ENCODE measurements around the gene FAM117A. TPM values are rescaled to one million over a fixed set of nuclear protein-coding genes. Genes with fewer than 3 reads are reported as not detected.

The FAM117A gene
- total and polyA plus RNA-seq, 2 of the 4 experiments (the other 2 are of a cell fraction) = 0.72 to 3.4 TPM

- dilution Hi-C loops (cut with HindIII; ENCODE audit: low sequenced_read_pairs, unreplicated experiment) (no loop called here), in situ Hi-C loops (cut with MboI; ENCODE audit: low sequenced_read_pairs) (no loop called here), intact Hi-C loops (cut with micrococcal nuclease) (no loop called here)
- Histone ChIP-seq H3K9me1 (ENCODE audit: insufficient read depth, low read length) (no peaks in the 10 kb centered on the region), H4K5ac (ENCODE audit: low read depth, low read length) (no peak overlapping the region), H3K4me1 (ENCODE audit: control insufficient read depth, insufficient read depth, low read length) (no peaks in the 10 kb centered on the region), H3K27me3 (ENCODE audit: control insufficient read depth, insufficient read depth, low read length) (peaks cover 3% of the 10 kb centered on the region), H3K56ac (ENCODE audit: extremely low read depth, insufficient read depth, low read length) (no peak overlapping the region), H2BK15ac (ENCODE audit: low read depth, low read length) (no peak overlapping the region), H3K4me2 (ENCODE audit: low read depth, low read length) (no peak overlapping the region), H3K9me3 (ENCODE audit: control insufficient read depth, insufficient read depth, low read length) (no peaks in the 10 kb centered on the region), H3K4me3 (ENCODE audit: insufficient read depth, low read depth, low read length) (no peak overlapping the region), H3K79me1 (ENCODE audit: low read depth in 1 of 2, low read length in 2 of 2) (no peaks in the 10 kb centered on the region), H3K9ac (ENCODE audit: low read depth, low read length) (no peak overlapping the region), H3K36me3 (ENCODE audit: control insufficient read depth, insufficient read depth, low read length) (no peaks in the 10 kb centered on the region), H2BK5ac (ENCODE audit: low read depth, low read length, poor library complexity, severe bottlenecking) (no peak overlapping the region), H4K91ac (ENCODE audit: insufficient read depth, low read depth, low read length) (no peak overlapping the region), H2AFZ (replicated peaks; ENCODE audit: low read length, poor library complexity) (no peak overlapping the region), H3K18ac (ENCODE audit: low read depth, low read length) (no peak overlapping the region), H3K4ac (ENCODE audit: low read depth, low read length) (no peak overlapping the region), H2AK9ac (replicated peaks; ENCODE audit: low read depth, low read length, poor library complexity) (no peak overlapping the region), H3K14ac (replicated peaks; ENCODE audit: low read depth, low read length) (no peak overlapping the region), H3K23ac (ENCODE audit: low read depth, low read length) (no peak overlapping the region), H4K8ac (ENCODE audit: low read depth in 2 of 2, low read length in 2 of 2) (no peak overlapping the region), H2BK120ac (ENCODE audit: low read depth, low read length) (no peak overlapping the region), H2BK20ac (ENCODE audit: low read depth, low read length) (no peak overlapping the region), H3K27ac (ENCODE audit: insufficient read depth, low read length) (no peak overlapping the region), H2AK5ac (ENCODE audit: low read depth, low read length) (no peak overlapping the region), H4K20me1 (ENCODE audit: insufficient read depth, low read length) (no peaks in the 10 kb centered on the region)
- TF ChIP-seq RAD21 (IDR thresholded peaks at IDR 0.05; ENCODE audit: low read length) (no peak), POLR2A (IDR thresholded peaks at IDR 0.05; ENCODE audit: low read depth, low read length) (no peak)
- DNase-seq (no peak), ATAC-seq (ENCODE audit: low read depth) (no peak)
- no CpG with 5 or more reads among the region's 9 CpGs for WGBS, 2 experiments (ENCODE audit: extremely low coverage in 2 of 2, insufficient read length in 1 of 2)
- ChIA-PET CTCF (interaction anchor here (0.5 to 0.6 kb wide), 2 partner anchors 30 to 95 kb away, joined by 3 to 5 read pairs; no protein-coding TSS in a partner anchor), POLR2A (ENCODE audit: unreplicated experiment) (no interaction called here)
- BruUV-seq (replicated peaks) = no TSS peak
These were observed 7.4 kb downstream of the FAM117A start for GRCh38 chr17:49756323-49757150.
